OCI-LY3 (cell line): ENCODE data around the gene GADD45G.

ENCODE experiments used
- H2AFZ ChIP-seq: fragments of 200-600, 300-600 bp; shearing (Covaris generic); 2 replicates; pipeline ENCODE4 v1.6.0; 2014; ENCODE audit warnings: antibody characterized with exemption, low read depth, low read length
- H3K27ac ChIP-seq: fragments of 200-600, 300-600 bp; sonication (generic); 2 replicates; pipeline ENCODE4 v1.5.1; 2014; ENCODE audit warnings: mild to moderate bottlenecking, low read length, moderate library complexity, mixed read lengths
- H3K27me3 ChIP-seq: fragments of 200-600, 300-600 bp; sonication (generic); 2 replicates; pipeline ENCODE4 v1.6.1; 2014; ENCODE audit warnings: low read depth, low read length, mixed read lengths
- H3K36me3 ChIP-seq: fragments of 200-600, 300-600 bp; sonication (generic); replicated peaks from 2 replicates; pipeline ENCODE3; 2014; ENCODE audit warnings: low read depth, low read length, mixed read lengths
- H3K4me1 ChIP-seq: fragments of 300-600, 200-600 bp; sonication (generic); 2 replicates; pipeline ENCODE4 v1.6.1; 2014; ENCODE audit warnings: low read length, mixed read lengths
- H3K4me2 ChIP-seq: fragments of 200-600, 300-600 bp; sonication (generic); 2 replicates; pipeline ENCODE4 v1.6.1; 2014; ENCODE audit warnings: low read length, mixed read lengths
- H3K4me3 ChIP-seq: fragments of 300-600, 200-600 bp; sonication (generic); 2 replicates; pipeline ENCODE4 v1.5.1; 2014; ENCODE audit warnings: antibody characterized with exemption, mild to moderate bottlenecking, low read length, moderate library complexity
- H3K79me2 ChIP-seq: fragments of 300-600, 200-600 bp; shearing (Covaris generic); 2 replicates; pipeline ENCODE4 v1.6.1; 2014; ENCODE audit warnings: mild to moderate bottlenecking, low read length, mixed read lengths
- H3K9ac ChIP-seq: fragments of 300-600, 200-600 bp; shearing (Covaris generic); 2 replicates; pipeline ENCODE4 v1.6.0; 2014; ENCODE audit warnings: mild to moderate bottlenecking, low read length, moderate library complexity
- H3K9me3 ChIP-seq: fragments of 200-600, 300-600 bp; shearing (Covaris generic); 2 replicates; pipeline ENCODE4 v1.6.1; 2014; ENCODE audit warnings: low read length, mixed read lengths; ENCODE audit not compliant: insufficient read depth
- H4K20me1 ChIP-seq: fragments of 200-600, 300-600 bp; sonication (generic); 2 replicates; pipeline ENCODE4 v1.6.1; 2016; ENCODE audit warnings: low read length, mixed read lengths; ENCODE audit not compliant: insufficient read depth
- EZH2phosphoT487 ChIP-seq: fragments of 200-600 bp; shearing (Covaris generic); IDR thresholded peaks from 2 replicates; pipeline ENCODE4 v1.6.1; 2018; ENCODE audit warnings: antibody characterized with exemption, mixed run types, low read depth
- TF ChIP-seq, protein P1 (sequence below): fragments of 200-600, 300-600 bp; sonication (generic); IDR thresholded peaks from 2 replicates; pipeline ENCODE4 v1.5.1; 2014; ENCODE audit warnings: antibody characterized with exemption, low read length, low read depth

GADD45G gene

DNA sequence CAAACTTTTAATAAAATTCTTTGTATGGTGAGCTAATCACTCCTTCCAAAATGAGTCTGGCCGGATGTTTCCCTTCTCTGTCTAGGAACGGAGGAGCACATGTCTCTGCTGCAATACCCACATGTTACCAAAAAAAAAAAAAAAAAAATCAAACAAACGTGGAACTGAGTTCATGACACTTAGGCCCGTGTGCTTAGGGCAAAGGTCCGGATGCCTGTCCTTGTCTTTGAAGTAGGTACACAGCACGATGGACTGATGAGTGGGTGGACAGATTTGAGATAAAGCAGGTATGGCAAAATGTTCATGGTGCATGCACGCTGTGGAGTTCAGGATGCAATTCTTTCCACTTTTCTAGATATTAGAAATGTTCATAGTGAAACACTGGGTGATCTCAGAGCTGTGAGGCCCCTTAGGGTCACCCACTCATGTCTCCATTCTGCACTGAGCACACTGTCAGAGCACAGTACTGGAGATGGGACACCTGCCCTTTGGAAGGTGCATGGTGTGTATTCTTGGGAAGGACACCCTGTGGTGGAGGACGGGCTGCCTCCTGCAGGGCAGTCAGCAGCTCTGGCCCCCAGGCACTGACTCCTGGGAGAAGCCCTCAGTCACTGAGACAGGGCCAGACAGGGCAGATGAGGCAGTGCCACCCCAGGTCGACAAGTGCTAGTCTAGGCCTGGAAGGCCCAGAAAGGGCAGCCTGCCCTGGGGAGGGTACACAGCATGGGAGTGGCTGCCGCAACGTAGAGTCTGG is 43.6 kb downstream of the GADD45G start:
- H3K9me3 ChIP-seq: no peaks in the 10 kb centered on the region
- no peaks in the 10 kb centered on the region for H3K79me2 ChIP-seq
- H3K27ac ChIP-seq: no peak overlapping the region
- H3K27me3 ChIP-seq: peaks cover 16% of the 10 kb centered on the region
- H3K36me3 ChIP-seq: no peaks in the 10 kb centered on the region
- no peak overlapping the region for H3K4me3 ChIP-seq
- H4K20me1 ChIP-seq: no peaks in the 10 kb centered on the region
- H3K4me2 ChIP-seq: no peak overlapping the region
- no peaks in the 10 kb centered on the region for H3K4me1 ChIP-seq
- no peak overlapping the region for H2AFZ ChIP-seq
- TF ChIP-seq, protein P1, sequence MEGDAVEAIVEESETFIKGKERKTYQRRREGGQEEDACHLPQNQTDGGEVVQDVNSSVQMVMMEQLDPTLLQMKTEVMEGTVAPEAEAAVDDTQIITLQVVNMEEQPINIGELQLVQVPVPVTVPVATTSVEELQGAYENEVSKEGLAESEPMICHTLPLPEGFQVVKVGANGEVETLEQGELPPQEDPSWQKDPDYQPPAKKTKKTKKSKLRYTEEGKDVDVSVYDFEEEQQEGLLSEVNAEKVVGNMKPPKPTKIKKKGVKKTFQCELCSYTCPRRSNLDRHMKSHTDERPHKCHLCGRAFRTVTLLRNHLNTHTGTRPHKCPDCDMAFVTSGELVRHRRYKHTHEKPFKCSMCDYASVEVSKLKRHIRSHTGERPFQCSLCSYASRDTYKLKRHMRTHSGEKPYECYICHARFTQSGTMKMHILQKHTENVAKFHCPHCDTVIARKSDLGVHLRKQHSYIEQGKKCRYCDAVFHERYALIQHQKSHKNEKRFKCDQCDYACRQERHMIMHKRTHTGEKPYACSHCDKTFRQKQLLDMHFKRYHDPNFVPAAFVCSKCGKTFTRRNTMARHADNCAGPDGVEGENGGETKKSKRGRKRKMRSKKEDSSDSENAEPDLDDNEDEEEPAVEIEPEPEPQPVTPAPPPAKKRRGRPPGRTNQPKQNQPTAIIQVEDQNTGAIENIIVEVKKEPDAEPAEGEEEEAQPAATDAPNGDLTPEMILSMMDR: no peak
- no peak for TF ChIP-seq EZH2phosphoT487
- H3K9ac ChIP-seq: no peak overlapping the region

DNA sequence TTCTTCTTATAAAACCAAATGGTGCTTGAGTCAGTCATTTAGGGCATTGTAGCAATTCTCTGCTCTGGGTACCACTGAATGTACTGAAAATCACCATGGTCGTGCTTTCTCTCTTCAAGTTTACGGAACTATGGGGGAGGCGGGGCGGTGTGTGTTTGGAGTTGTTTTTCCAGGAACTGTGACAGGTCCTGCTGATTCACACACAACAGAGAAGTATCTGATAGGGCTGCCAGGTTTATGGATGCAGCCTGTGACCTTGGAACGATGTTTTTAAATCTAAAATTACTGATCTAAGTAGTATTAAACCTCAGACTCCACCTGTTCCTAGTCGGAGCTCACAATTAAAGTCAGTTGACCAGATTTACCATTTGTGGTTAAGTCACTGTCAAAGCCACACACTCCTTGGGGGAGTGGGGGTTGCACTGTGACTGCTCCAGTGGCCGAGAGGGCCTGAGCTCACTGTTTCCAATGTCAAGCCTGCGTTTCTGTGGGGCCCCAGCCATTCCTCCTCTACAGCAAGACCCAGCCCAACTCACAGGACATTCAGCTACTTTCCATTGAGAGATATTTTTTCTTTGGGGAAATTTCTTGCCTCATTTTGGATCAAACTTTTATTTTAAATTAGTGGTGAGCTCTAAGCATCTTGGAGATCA is 44.4 kb downstream of the GADD45G start:
- H2AFZ ChIP-seq: no peak overlapping the region
- TF ChIP-seq EZH2phosphoT487: no peak
- TF ChIP-seq, protein P1: no peak
- no peaks in the 10 kb centered on the region for H4K20me1 ChIP-seq
- H3K36me3 ChIP-seq: no peaks in the 10 kb centered on the region
- H3K4me1 ChIP-seq: no peaks in the 10 kb centered on the region
- H3K9ac ChIP-seq: no peak overlapping the region
- H3K4me3 ChIP-seq: no peak overlapping the region
- peaks cover 16% of the 10 kb centered on the region for H3K27me3 ChIP-seq
- no peaks in the 10 kb centered on the region for H3K79me2 ChIP-seq
- H3K9me3 ChIP-seq: no peaks in the 10 kb centered on the region
- H3K4me2 ChIP-seq: no peak overlapping the region
- no peak overlapping the region for H3K27ac ChIP-seq

- Histone ChIP-seq H3K4me3 (no peak overlapping the region), H3K79me2 (no peaks in the 10 kb centered on the region), H3K36me3 (no peaks in the 10 kb centered on the region), H3K4me2 (no peak overlapping the region), H3K4me1 (peaks cover 8% of the 10 kb centered on the region), H3K27me3 (peaks cover 6% of the 10 kb centered on the region; the same call in 1 of the 2 replicates), H3K27ac (no peak overlapping the region), H4K20me1 (no peaks in the 10 kb centered on the region), H3K9me3 (no peaks in the 10 kb centered on the region), H3K9ac (no peak overlapping the region), H2AFZ (no peak overlapping the region)
- no peak for TF ChIP-seq EZH2phosphoT487
- TF ChIP-seq, protein P1: no peak
Measured at GRCh38 chr9:89654025-89654662, 49.3 kb downstream of the GADD45G start.
